A549 (cell line): Measurements from ENCODE around the gene GMDS.

Experiments used
- CEBPB ChIP-seq, 2 experiments: fragments of >200 bp in 1 of 2; sonication (Bioruptor Twin) in 1 of 2; formaldehyde crosslinking in 1 of 2; IDR thresholded peaks; 2 replicates each; pipeline ENCODE4 v1.6.1; 2012 to 2016
- HDAC2 ChIP-seq: fragments of 200-600 bp; sonication (generic); IDR thresholded peaks from 2 replicates; pipeline ENCODE4 v1.6.1; 2016
- HOXB13 ChIP-seq: fragments of 250-450 bp; sonication (Bioruptor Pico); IDR thresholded peaks from 2 replicates; pipeline ENCODE4 v1.5.0; 2020; ENCODE audit warnings: low read depth, mild to moderate bottlenecking, moderate library complexity
- JUNB ChIP-seq: fragments of >200 bp; sonication (Bioruptor Twin); formaldehyde crosslinking; IDR thresholded peaks from 2 replicates; pipeline ENCODE4 v1.6.1; 2016
- PHF8 ChIP-seq: fragments of 200-600 bp; sonication (generic); IDR thresholded peaks from 2 replicates; pipeline ENCODE4 v1.6.1; 2016; ENCODE audit warnings: low read depth, mild to moderate bottlenecking, antibody characterized with exemption, moderate library complexity, borderline replicate concordance
- RAD21 ChIP-seq, 2 experiments: fragments of >200 bp in 1 of 2; sonication (Bioruptor Twin) in 1 of 2; formaldehyde crosslinking in 1 of 2; IDR thresholded peaks in 1 of 2; conservative IDR thresholded peaks in 1 of 2; 2 replicates in 1 of 2; 3 replicates in 1 of 2; pipeline ENCODE4 v1.6.1; 2012 to 2018; ENCODE audit warnings: inconsistent platforms in 1 of 2
- SMC3 ChIP-seq: fragments of >200 bp; sonication (Bioruptor Twin); formaldehyde crosslinking; IDR thresholded peaks from 3 replicates; pipeline ENCODE4 v1.6.1; 2018; ENCODE audit warnings: inconsistent platforms
- TF ChIP-seq, protein P1 (sequence below): fragments of >200 bp; sonication (Bioruptor Twin); formaldehyde crosslinking; IDR thresholded peaks from 3 replicates; pipeline ENCODE4 v1.5.1; 2016
- TF ChIP-seq, protein P2 (sequence below): IDR thresholded peaks from 2 replicates; pipeline ENCODE4 v1.6.1; 2012

DNA sequence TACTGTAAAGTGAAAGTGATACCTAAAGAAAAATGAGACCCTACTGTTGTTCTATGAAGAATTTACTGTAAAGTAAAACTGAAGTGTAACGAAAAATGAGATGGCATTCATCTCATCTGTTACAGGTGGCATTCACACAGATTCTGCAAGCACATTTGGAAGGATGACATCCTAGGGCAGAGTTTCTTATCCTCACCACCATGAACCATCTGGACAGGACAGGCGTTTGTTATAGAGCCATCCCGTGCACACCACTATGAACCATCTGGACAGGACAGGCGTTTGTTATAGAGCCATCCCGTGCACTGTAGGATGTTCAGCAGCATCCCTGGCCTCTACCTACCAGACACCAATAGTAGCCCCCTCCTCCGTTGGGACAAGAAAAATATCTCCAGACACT, 294.8 kb downstream of the GMDS start:
- TF ChIP-seq JUNB (no peak), HDAC2 (no peak), CEBPB (IDR thresholded peaks at IDR 0.05) (no peak), HOXB13 (CRISPR knock-in tag) (no peak), RAD21 (conservative IDR thresholded peaks at IDR 0.05 in 1 of 2, IDR thresholded peaks at IDR 0.05 in 1 of 2) (no peak), SMC3 (no peak), PHF8 (no peak)
- TF ChIP-seq, protein P1, sequence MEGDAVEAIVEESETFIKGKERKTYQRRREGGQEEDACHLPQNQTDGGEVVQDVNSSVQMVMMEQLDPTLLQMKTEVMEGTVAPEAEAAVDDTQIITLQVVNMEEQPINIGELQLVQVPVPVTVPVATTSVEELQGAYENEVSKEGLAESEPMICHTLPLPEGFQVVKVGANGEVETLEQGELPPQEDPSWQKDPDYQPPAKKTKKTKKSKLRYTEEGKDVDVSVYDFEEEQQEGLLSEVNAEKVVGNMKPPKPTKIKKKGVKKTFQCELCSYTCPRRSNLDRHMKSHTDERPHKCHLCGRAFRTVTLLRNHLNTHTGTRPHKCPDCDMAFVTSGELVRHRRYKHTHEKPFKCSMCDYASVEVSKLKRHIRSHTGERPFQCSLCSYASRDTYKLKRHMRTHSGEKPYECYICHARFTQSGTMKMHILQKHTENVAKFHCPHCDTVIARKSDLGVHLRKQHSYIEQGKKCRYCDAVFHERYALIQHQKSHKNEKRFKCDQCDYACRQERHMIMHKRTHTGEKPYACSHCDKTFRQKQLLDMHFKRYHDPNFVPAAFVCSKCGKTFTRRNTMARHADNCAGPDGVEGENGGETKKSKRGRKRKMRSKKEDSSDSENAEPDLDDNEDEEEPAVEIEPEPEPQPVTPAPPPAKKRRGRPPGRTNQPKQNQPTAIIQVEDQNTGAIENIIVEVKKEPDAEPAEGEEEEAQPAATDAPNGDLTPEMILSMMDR = no peak
- TF ChIP-seq, protein P2, sequence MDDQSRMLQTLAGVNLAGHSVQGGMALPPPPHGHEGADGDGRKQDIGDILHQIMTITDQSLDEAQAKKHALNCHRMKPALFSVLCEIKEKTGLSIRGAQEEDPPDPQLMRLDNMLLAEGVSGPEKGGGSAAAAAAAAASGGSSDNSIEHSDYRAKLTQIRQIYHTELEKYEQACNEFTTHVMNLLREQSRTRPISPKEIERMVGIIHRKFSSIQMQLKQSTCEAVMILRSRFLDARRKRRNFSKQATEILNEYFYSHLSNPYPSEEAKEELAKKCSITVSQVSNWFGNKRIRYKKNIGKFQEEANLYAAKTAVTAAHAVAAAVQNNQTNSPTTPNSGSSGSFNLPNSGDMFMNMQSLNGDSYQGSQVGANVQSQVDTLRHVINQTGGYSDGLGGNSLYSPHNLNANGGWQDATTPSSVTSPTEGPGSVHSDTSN = no peak
